SK-N-SH (cell line): ENCODE data around the gene STRIP2.

Experiments used
- CTCF ChIP-seq: fragments of 200-600 bp; sonication (generic); IDR thresholded peaks from 2 replicates; pipeline ENCODE4 v1.6.1; 2017; ENCODE audit warnings: antibody characterized with exemption, mild to moderate bottlenecking, moderate library complexity
- EP300 ChIP-seq, 2 experiments: IDR thresholded peaks; 2 replicates each; pipeline versions ENCODE4 v1.4.0 to v1.6.1; 2012; ENCODE audit warnings: borderline replicate concordance in 1 of 2, low read depth in 1 of 2, low read length in 1 of 2
- EZH2phosphoT487 ChIP-seq: fragments of 200-600 bp; sonication (generic); IDR thresholded peaks from 2 replicates; pipeline ENCODE4 v1.6.1; 2017; ENCODE audit warnings: low read depth, mixed run types, mild to moderate bottlenecking, antibody characterized with exemption, moderate library complexity, borderline replicate concordance
- FOXJ3 ChIP-seq: sonication (generic); formaldehyde crosslinking; IDR thresholded peaks from 2 replicates; pipeline ENCODE4 v1.5.1; 2020; ENCODE audit warnings: mild to moderate bottlenecking, missing genetic modification reagents
- FOXM1 ChIP-seq: IDR thresholded peaks from 2 replicates; pipeline ENCODE4 v1.4.0; 2012; ENCODE audit warnings: low read depth, mild to moderate bottlenecking
- MAX ChIP-seq: IDR thresholded peaks from 2 replicates; pipeline ENCODE4 v1.4.0; 2012; ENCODE audit warnings: low read depth
- NFIC ChIP-seq: IDR thresholded peaks from 2 replicates; pipeline ENCODE4 v1.4.0; 2012; ENCODE audit warnings: borderline replicate concordance
- NRF1 ChIP-seq: IDR thresholded peaks from 2 replicates; pipeline ENCODE4 v1.6.1; 2012; ENCODE audit warnings: low read depth, mild to moderate bottlenecking, low read length
- PBX3 ChIP-seq: IDR thresholded peaks from 2 replicates; pipeline ENCODE4; 2012
- POLR2AphosphoS5 ChIP-seq: IDR thresholded peaks from 2 replicates; pipeline ENCODE4 v1.6.1; 2012; ENCODE audit warnings: low read depth, low read length
- RAD21 ChIP-seq: IDR thresholded peaks from 2 replicates; pipeline ENCODE4 v1.6.1; 2012; ENCODE audit warnings: mild to moderate bottlenecking, low read length
- SMC3 ChIP-seq: IDR thresholded peaks from 2 replicates; pipeline ENCODE4 v1.6.1; 2012; ENCODE audit warnings: low read depth, low read length, improper control_type of control experiment
- TAF1 ChIP-seq: IDR thresholded peaks from 2 replicates; pipeline ENCODE4 v1.6.1; 2012; ENCODE audit warnings: low read depth, mild to moderate bottlenecking, low read length, moderate library complexity, borderline replicate concordance

DNA sequence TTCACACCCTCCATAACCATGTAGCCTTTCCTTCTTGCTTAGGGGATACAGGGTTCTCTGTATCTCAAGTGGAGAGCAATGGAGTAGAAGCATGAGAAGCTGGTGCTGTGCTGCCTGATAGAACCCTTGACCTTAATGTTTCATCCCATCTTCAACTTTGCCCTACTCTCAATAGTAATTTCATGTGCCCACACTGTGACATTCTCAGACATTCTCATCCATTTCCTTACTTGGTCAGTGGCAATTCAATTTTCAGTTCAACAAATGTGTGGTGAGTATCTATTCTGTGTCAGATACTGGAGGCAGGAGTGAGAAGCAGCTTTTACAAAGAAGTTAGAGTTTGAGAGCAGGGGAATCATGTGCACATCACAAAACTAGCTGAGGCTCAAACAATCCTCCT lies 16.1 kb downstream of the STRIP2 start:
- TF ChIP-seq CTCF (no peak), POLR2AphosphoS5 (no peak), NFIC (no peak), NRF1 (no peak), PBX3 (no peak), FOXM1 (no peak), SMC3 (no peak), EP300 (IDR thresholded peaks at IDR 0.05; ENCODE audit: borderline replicate concordance in 1 of 2, low read depth in 1 of 2, low read length in 1 of 2) (no peak), TAF1 (no peak), EZH2phosphoT487 (no peak), RAD21 (no peak), FOXJ3 (no peak), MAX (no peak)
